Measurements from ENCODE around the gene LMF1. TPM values are rescaled to one million over a fixed set of nuclear protein-coding genes. Genes with fewer than 3 reads are reported as not detected.

The LMF1 gene
- total RNA-seq, 4 donors from 2014 or later: 21.8 to 47.9 (median 36.0) TPM

- intact Hi-C loops (cut with DNase I; ENCODE audit: low total_unique reads): no loop called here
- H3K27me3 ChIP-seq: no peaks in the 10 kb centered on the region
- H3K4me3 ChIP-seq: no peak overlapping the region
- no peak overlapping the region for H3K27ac ChIP-seq
- no peaks in the 10 kb centered on the region for H3K9me3 ChIP-seq
- no peaks in the 10 kb centered on the region for H3K4me1 ChIP-seq
- no peak for TF ChIP-seq CTCF (IDR thresholded peaks at IDR 0.05)
- no peak for TF ChIP-seq POLR2A (IDR thresholded peaks at IDR 0.05)
- no peak for DNase-seq
- H3K36me3 ChIP-seq: no peaks in the 10 kb centered on the region
Observed at GRCh38 chr16:1011316-1012082, 40.7 kb upstream of the LMF1 start.

DNA sequence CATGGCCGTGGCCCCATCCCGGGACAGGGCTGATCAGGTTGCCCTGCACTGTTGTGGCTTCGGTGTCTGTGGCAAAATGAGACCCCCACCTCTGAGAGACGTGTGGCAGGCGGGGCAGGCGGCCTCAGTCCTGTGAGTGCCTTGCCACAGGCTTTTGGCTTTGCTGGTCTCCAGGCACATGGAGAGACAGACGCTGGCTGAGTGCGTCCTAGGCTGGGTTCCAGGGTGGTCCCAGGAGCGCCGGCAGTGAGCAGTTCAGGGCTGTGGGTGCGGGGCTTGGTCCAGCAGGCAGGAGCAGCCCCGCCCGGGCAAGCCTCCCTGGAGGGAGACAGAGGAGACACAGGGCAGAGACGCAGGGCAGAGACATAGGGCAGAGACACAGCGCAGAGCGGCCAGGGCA lies 40.0 kb upstream of the LMF1 start:
- H3K36me3 ChIP-seq: no peaks in the 10 kb centered on the region
- intact Hi-C loops (cut with DNase I; ENCODE audit: low total_unique reads): no loop called here
- H3K27ac ChIP-seq: no peak overlapping the region
- H3K4me3 ChIP-seq: no peak overlapping the region
- no peaks in the 10 kb centered on the region for H3K9me3 ChIP-seq
- TF ChIP-seq POLR2A (IDR thresholded peaks at IDR 0.05) (no peak), CTCF (IDR thresholded peaks at IDR 0.05) (no peak)
- DNase-seq: no peak
- H3K27me3 ChIP-seq: no peaks in the 10 kb centered on the region
- no peaks in the 10 kb centered on the region for H3K4me1 ChIP-seq

- no peaks in the 10 kb centered on the region for H3K9me3 ChIP-seq
- no peak for TF ChIP-seq POLR2A (IDR thresholded peaks at IDR 0.05)
- TF ChIP-seq CTCF (IDR thresholded peaks at IDR 0.05): no peak
- no peaks in the 10 kb centered on the region for H3K4me1 ChIP-seq
- DNase-seq: no peak
- H3K27me3 ChIP-seq: no peaks in the 10 kb centered on the region
- H3K36me3 ChIP-seq: no peaks in the 10 kb centered on the region
- H3K27ac ChIP-seq: no peak overlapping the region
- no peak overlapping the region for H3K4me3 ChIP-seq
- intact Hi-C loops (cut with DNase I; ENCODE audit: low total_unique reads): no loop called here
Observed at GRCh38 chr16:1010251-1010650, 39.5 kb upstream of the LMF1 start.

DNA sequence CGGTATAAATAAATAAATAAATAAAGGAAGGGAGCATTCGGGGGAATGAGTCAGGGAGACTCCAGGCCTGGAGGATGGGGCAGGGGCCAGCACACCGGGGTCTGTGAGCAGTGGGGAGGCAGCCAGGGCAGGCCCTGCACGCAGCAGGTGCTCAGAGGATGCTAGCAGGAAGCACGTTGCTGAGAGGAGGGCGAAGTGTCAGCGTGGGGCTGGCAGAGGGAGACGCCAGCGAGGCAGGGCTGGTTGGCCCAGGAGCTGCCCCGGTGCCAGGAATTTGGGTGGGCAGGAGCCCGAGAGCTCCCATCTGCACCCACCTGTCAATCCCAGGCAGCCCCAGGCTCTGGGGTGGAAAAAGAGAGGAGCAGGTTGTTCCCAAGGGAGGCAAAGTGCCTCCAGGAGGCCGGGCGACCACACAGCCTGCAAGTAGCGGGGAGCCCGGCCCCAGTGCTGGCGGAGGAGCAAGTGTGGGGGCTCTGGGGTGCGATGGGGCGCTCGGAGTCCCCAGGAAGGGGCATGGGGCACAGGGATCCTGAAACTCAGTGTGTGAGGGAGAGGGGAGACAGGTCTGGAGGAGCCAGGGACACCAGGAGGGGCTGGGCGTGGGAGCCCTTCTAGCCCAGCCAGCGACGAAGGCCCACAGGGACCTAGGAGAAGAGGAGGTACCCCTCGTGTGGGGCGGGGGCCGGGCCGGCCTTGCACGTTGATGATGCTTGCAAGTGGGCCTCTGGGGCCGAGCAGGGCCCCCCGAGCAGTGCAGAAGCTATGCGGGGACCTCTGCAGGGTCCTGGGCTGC lies 38.8 kb upstream of the LMF1 start:
- no peak for DNase-seq
- Histone ChIP-seq H3K4me1 (no peaks in the 10 kb centered on the region), H3K27ac (no peak overlapping the region), H3K4me3 (no peak overlapping the region), H3K36me3 (no peaks in the 10 kb centered on the region), H3K27me3 (no peaks in the 10 kb centered on the region), H3K9me3 (no peaks in the 10 kb centered on the region)
- intact Hi-C loops (cut with DNase I; ENCODE audit: low total_unique reads): no loop called here
- no peak for TF ChIP-seq POLR2A (IDR thresholded peaks at IDR 0.05)
- TF ChIP-seq CTCF (IDR thresholded peaks at IDR 0.05): no peak

DNA sequence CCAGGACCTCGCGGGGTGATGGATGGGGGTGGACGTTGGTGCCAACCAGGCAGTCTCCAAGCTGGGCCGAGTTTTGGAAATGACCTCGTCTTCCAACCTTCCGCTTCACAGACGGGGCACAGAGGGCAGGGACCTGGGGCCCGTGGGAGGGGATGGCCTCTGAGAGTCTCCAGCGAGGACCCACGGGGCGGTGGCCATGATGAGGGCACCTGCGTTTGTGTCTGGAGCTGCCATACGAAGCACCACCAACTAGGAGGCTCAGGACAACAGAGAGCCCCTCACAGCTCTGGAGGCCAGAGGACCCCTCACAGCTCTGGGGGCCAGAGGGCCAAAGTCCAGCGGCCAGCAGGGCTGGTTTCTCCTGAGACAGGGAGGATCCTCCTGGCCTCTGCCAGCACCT lies 37.3 kb upstream of the LMF1 start:
- intact Hi-C loops (cut with DNase I; ENCODE audit: low total_unique reads): no loop called here
- TF ChIP-seq POLR2A (IDR thresholded peaks at IDR 0.05) (no peak), CTCF (IDR thresholded peaks at IDR 0.05) (no peak)
- Histone ChIP-seq H3K4me3 (no peak overlapping the region), H3K4me1 (no peaks in the 10 kb centered on the region), H3K27ac (no peak overlapping the region), H3K9me3 (no peaks in the 10 kb centered on the region), H3K36me3 (no peaks in the 10 kb centered on the region), H3K27me3 (no peaks in the 10 kb centered on the region)
- DNase-seq: no peak
